H1 (cell line): ENCODE measurements around the gene FEV. TPM values are rescaled to one million over a fixed set of nuclear protein-coding genes. Genes with fewer than 3 reads are reported as not detected.

Experiments used
- CTCF ChIA-PET: fragments of 300-600 bp; sonication (Branson Sonifier 250); formaldehyde crosslinking; loops from one replicate; lab custom pipeline; 2021; ENCODE audit not compliant: partially characterized antibody; lab: Charles Lee
- POLR2A ChIA-PET: fragments of 300-600 bp; sonication (Branson Sonifier 250); formaldehyde crosslinking; loops from one replicate; lab custom pipeline; 2021; ENCODE audit warnings: inconsistent platforms; ENCODE audit not compliant: partially characterized antibody; lab: Charles Lee
- DNase-seq, 2 experiments: peaks; one replicate each; pipeline versions ENCODE4 v3.0.0 to v3.0.0-alpha.2; 2010 to 2022; ENCODE audit warnings: low spot score in 2 of 2, low read depth in 1 of 2, mixed read lengths in 1 of 2
- FAIRE-seq: peaks from 2 replicates; lab custom pipeline; 2011; peaks lifted over from hg19 to GRCh38; lab: Jason Lieb, UNC
- H2AFZ ChIP-seq: 2 replicates; pipeline ENCODE4 v1.8.1; 2012; ENCODE audit warnings: low read length, inconsistent platforms
- H2AK5ac ChIP-seq: 2 replicates; pipeline ENCODE4 v1.6.1; 2013; ENCODE audit warnings: low read depth, low read length
- H2BK120ac ChIP-seq: replicated peaks from 2 replicates; pipeline ENCODE3; 2013; ENCODE audit warnings: low read depth, low read length, inconsistent platforms
- H2BK12ac ChIP-seq: 2 replicates; pipeline ENCODE4 v1.6.1; 2013; ENCODE audit warnings: low read depth, low read length
- H2BK15ac ChIP-seq: 2 replicates; pipeline ENCODE4 v1.6.1; 2013; ENCODE audit warnings: low read length
- H2BK20ac ChIP-seq: 2 replicates; pipeline ENCODE4 v1.6.1; 2013; ENCODE audit warnings: low read length
- H2BK5ac ChIP-seq: 2 replicates; pipeline ENCODE4 v1.6.1; 2013; ENCODE audit warnings: low read depth, low read length
- H3K14ac ChIP-seq: 2 replicates; pipeline ENCODE4 v1.6.1; 2013; ENCODE audit warnings: inconsistent platforms; ENCODE audit not compliant: insufficient read length
- H3K18ac ChIP-seq: 2 replicates; pipeline ENCODE4 v1.6.1; 2013; ENCODE audit warnings: low read length; ENCODE audit errors: extremely low read depth
- H3K23ac ChIP-seq: 2 replicates; pipeline ENCODE4 v1.6.1; 2013; ENCODE audit warnings: inconsistent platforms; ENCODE audit not compliant: insufficient read length
- H3K23me2 ChIP-seq: 2 replicates; pipeline ENCODE4 v1.6.1; 2013; ENCODE audit warnings: low read depth, low read length
- H3K27ac ChIP-seq: 2 replicates; pipeline ENCODE4 v1.6.1; 2011; ENCODE audit warnings: low read depth, low read length, inconsistent platforms
- H3K27me3 ChIP-seq, 4 experiments: replicated peaks in 1 of 4; 1 replicate in 1 of 4; 2 replicates in 3 of 4; pipeline versions ENCODE4 v1.6.1 to v1.8.1; 2011 to 2013; ENCODE audit warnings: low read length in 3 of 4, mild to moderate bottlenecking in 3 of 4, inconsistent platforms in 2 of 4, mixed read lengths in 2 of 4, moderate library complexity in 1 of 4; ENCODE audit not compliant: control insufficient read depth in 3 of 4, insufficient read depth in 3 of 4; ENCODE audit errors: extremely low read depth in 1 of 4
- H3K36me3 ChIP-seq, 4 experiments: 2 replicates each; pipeline versions ENCODE4 v1.6.1 to v1.8.1; 2011 to 2013; ENCODE audit warnings: mild to moderate bottlenecking in 4 of 4, low read length in 3 of 4, moderate library complexity in 2 of 4, control low read depth in 1 of 4, inconsistent platforms in 1 of 4; ENCODE audit not compliant: insufficient read depth in 4 of 4, control insufficient read depth in 2 of 4
- H3K4ac ChIP-seq: replicated peaks from 2 replicates; pipeline ENCODE3; 2013; ENCODE audit warnings: low read length, low read depth, mixed read lengths, inconsistent platforms; ENCODE audit not compliant: insufficient read length
- H3K4me1 ChIP-seq, 4 experiments: replicated peaks in 1 of 4; 1 replicate in 1 of 4; 2 replicates in 3 of 4; pipeline versions ENCODE4 v1.6.1 to v1.8.1; 2011 to 2013; ENCODE audit warnings: low read length in 3 of 4, inconsistent platforms in 2 of 4, mixed read lengths in 1 of 4; ENCODE audit not compliant: insufficient read depth in 4 of 4, control insufficient read depth in 3 of 4
- H3K4me2 ChIP-seq, 2 experiments: 2 replicates each; pipeline versions ENCODE4 v1.6.1 to v1.8.1; 2011 to 2013; ENCODE audit warnings: low read depth in 2 of 2, low read length in 2 of 2, control low read depth in 1 of 2, inconsistent platforms in 1 of 2, mild to moderate bottlenecking in 1 of 2; ENCODE audit not compliant: insufficient read depth in 1 of 2
- H3K4me3 ChIP-seq, 4 experiments: fragments of 200-600, 300-600 bp in 1 of 4; sonication (generic), shearing (Covaris generic), sonication (Bioruptor Twin) in 1 of 4; 2 replicates each; pipeline versions ENCODE4 v1.5.1 to v1.8.1; 2011 to 2016; ENCODE audit warnings: low read length in 4 of 4, low read depth in 3 of 4, control low read depth in 2 of 4, inconsistent platforms in 2 of 4, mild to moderate bottlenecking in 2 of 4, mixed read lengths in 1 of 4, moderate library complexity in 1 of 4; ENCODE audit not compliant: insufficient read depth in 2 of 4; ENCODE audit errors: extremely low read depth in 1 of 4
- H3K56ac ChIP-seq: replicated peaks from 2 replicates; pipeline ENCODE3; 2013; ENCODE audit warnings: low read depth, mild to moderate bottlenecking, mixed read lengths, low read length, inconsistent platforms; ENCODE audit not compliant: insufficient read length
- H3K79me1 ChIP-seq: 2 replicates; pipeline ENCODE4 v1.6.1; 2013; ENCODE audit warnings: low read depth, low read length, control low read depth
- H3K79me2 ChIP-seq, 2 experiments: 2 replicates each; pipeline versions ENCODE4 v1.6.1 to v1.8.1; 2012 to 2013; ENCODE audit warnings: low read length in 2 of 2, mild to moderate bottlenecking in 2 of 2, inconsistent platforms in 1 of 2; ENCODE audit not compliant: insufficient read depth in 2 of 2, control insufficient read depth in 1 of 2
- H3K9ac ChIP-seq, 4 experiments: replicated peaks in 1 of 4; 1 replicate in 1 of 4; 2 replicates in 3 of 4; pipeline versions ENCODE4 v1.6.1 to v1.8.1; 2011 to 2013; ENCODE audit warnings: low read depth in 3 of 4, low read length in 3 of 4, control low read depth in 2 of 4, mild to moderate bottlenecking in 2 of 4, moderate library complexity in 2 of 4, inconsistent platforms in 1 of 4; ENCODE audit errors: extremely low read depth in 1 of 4
- H3K9me3 ChIP-seq, 2 experiments: 2 replicates each; pipeline versions ENCODE4 v1.6.1 to v1.8.1; 2012 to 2013; ENCODE audit warnings: mild to moderate bottlenecking in 2 of 2, moderate library complexity in 2 of 2, control low read depth in 1 of 2, inconsistent platforms in 1 of 2, low read depth in 1 of 2, low read length in 1 of 2, mixed read lengths in 1 of 2; ENCODE audit not compliant: insufficient read depth in 2 of 2
- H4K20me1 ChIP-seq, 2 experiments: replicated peaks in 1 of 2; 2 replicates each; pipeline versions ENCODE3 to v1.8.1; 2011 to 2013; ENCODE audit warnings: inconsistent platforms in 2 of 2, low read length in 2 of 2, mild to moderate bottlenecking in 1 of 2; ENCODE audit not compliant: insufficient read depth in 2 of 2, control insufficient read depth in 1 of 2
- H4K5ac ChIP-seq: 2 replicates; pipeline ENCODE4 v1.6.1; 2013; ENCODE audit warnings: low read length, low read depth, mixed read lengths, inconsistent platforms; ENCODE audit not compliant: insufficient read length
- H4K8ac ChIP-seq: 2 replicates; pipeline ENCODE4 v1.8.0; 2013; ENCODE audit warnings: mild to moderate bottlenecking, moderate library complexity, low read length, inconsistent platforms; ENCODE audit not compliant: insufficient read depth; ENCODE audit errors: extremely low read depth
- H4K91ac ChIP-seq: replicated peaks from 2 replicates; pipeline ENCODE3; 2013; ENCODE audit warnings: low read length, mixed read lengths, inconsistent platforms; ENCODE audit not compliant: insufficient read length
- ATF3 ChIP-seq: IDR thresholded peaks from 2 replicates; pipeline ENCODE4 v1.6.1; 2011; ENCODE audit warnings: low read depth, mild to moderate bottlenecking, low read length; ENCODE audit not compliant: insufficient read depth
- EZH2 ChIP-seq: fragments of 200-600 bp; sonication (generic); IDR thresholded peaks from 2 replicates; pipeline ENCODE4 v1.7.1; 2012; ENCODE audit warnings: low read depth, mild to moderate bottlenecking, moderate library complexity, low read length, inconsistent platforms; ENCODE audit not compliant: severe bottlenecking
- WGBS, 2 experiments: shearing (Covaris generic) in 1 of 2; methylation state at CpG; one replicate each; pipeline versions ENCODE4 v1.1.6 to v1.1.7; 2013 to 2015; ENCODE audit warnings: low lambda C conversion rate in 2 of 2, mixed read lengths in 2 of 2, inconsistent platforms in 1 of 2, low coverage in 1 of 2, missing lambda C conversion rate in 1 of 2; ENCODE audit not compliant: insufficient replicate concordance in 2 of 2, insufficient coverage in 1 of 2, insufficient read length in 1 of 2; ENCODE audit errors: extremely low coverage in 1 of 2, missing lambda C conversion rate in 1 of 2; 5-methylcytosine and 5-hydroxymethylcytosine counted together
- polyA plus RNA-seq, 7 experiments: library from polyadenylated mRNA; depleted of rRNA in 3 of 7; stranded (reverse) in 5 of 7; unstranded in 2 of 7; fragments of >200 nt in 5 of 7; fragments of 200-250 nt in 2 of 7; gene quantifications; 1 replicate in 5 of 7; 2 replicates in 1 of 7; 4 replicates in 1 of 7; pipeline versions ENCODE4 v1.2.1 to v1.2.3, GENCODE V29; 2011 to 2013; ENCODE audit warnings: missing spikeins in 2 of 7, mixed read lengths in 2 of 7
- total RNA-seq: library from RNA; stranded (reverse); fragmentation: NEBNext Ultra II Directional; extraction: Animal tissue kit (Norgen Biotek cat#: 25700); gene quantifications from 2 replicates; pipeline ENCODE4 v1.2.1, GENCODE V29; 2021

FEV gene
- total and polyA plus RNA-seq, 2 of the 8 experiments (the other 6 are each of a cell fraction or from before 2014, with no cell fraction given) = not detected

GRCh38 chr2:218990612-218991011 is 5.6 kb upstream of the FEV start:
- H3K79me2 ChIP-seq = no peaks in the 10 kb centered on the region
- no peaks in the 10 kb centered on the region; the same call in 1 of the 2 replicates for H3K23me2 ChIP-seq
- H2AK5ac ChIP-seq = no peak overlapping the region
- TF ChIP-seq EZH2 = peak; percentile 3
- no peak for TF ChIP-seq ATF3
- FAIRE-seq (no peak), DNase-seq (no peak)
- H2BK20ac ChIP-seq = no peak overlapping the region
- no peak overlapping the region for H2BK120ac ChIP-seq
- no peak overlapping the region for H2BK12ac ChIP-seq
- no peaks in the 10 kb centered on the region for H3K9me3 ChIP-seq
- no peak overlapping the region for H3K18ac ChIP-seq
- H3K4ac ChIP-seq = no peak overlapping the region
- no peak overlapping the region for H2BK15ac ChIP-seq
- POLR2A ChIA-PET = interaction anchor here (1.0 to 1.3 kb wide), 3 partner anchors 8 to 31 kb away, joined by 3 to 4 read pairs (median 4); partner anchors contain the start of gene CDK5R2
- no peak overlapping the region for H3K23ac ChIP-seq
- H4K5ac ChIP-seq = no peak overlapping the region
- no peak overlapping the region for H3K27ac ChIP-seq
- H3K56ac ChIP-seq = no peak overlapping the region
- H4K91ac ChIP-seq = no peak overlapping the region
- peaks cover 0 to 6% (median 0%) of the 10 kb centered on the region in 4 experiments; a peak in 1 of 8 replicates for H3K36me3 ChIP-seq
- no peak overlapping the region for H3K14ac ChIP-seq
- WGBS, 2 experiments = 26% methylated on average over 6 of the region's 6 CpGs; no CpG with 5 or more reads in 1 of the 2 experiments
- H3K4me2 ChIP-seq = no peak overlapping the region
- H4K8ac ChIP-seq = no peak overlapping the region
- H3K79me1 ChIP-seq = no peaks in the 10 kb centered on the region
- H2AFZ ChIP-seq = no peak overlapping the region
- no peak overlapping the region for H3K4me3 ChIP-seq
- H2BK5ac ChIP-seq = no peak overlapping the region
- peaks cover 99 to 100% (median 100%) of the 10 kb centered on the region in 4 experiments for H3K27me3 ChIP-seq
- CTCF ChIA-PET = interaction anchor here (0.9 to 19.5 kb wide), 12 partner anchors 8 to 168 kb away, joined by 3 to 284 read pairs (median 4); partner anchors contain the start of gene FEV
- H3K4me1 ChIP-seq = peaks cover 0 to 17% (median 6%) of the 10 kb centered on the region in 4 experiments; a peak in 6 of 7 replicates
- no peak overlapping the region for H3K9ac ChIP-seq
- peaks cover 35 to 47% of the 10 kb centered on the region in 2 experiments for H4K20me1 ChIP-seq
